Measurements from ENCODE around the gene TNP2.

TNP2 gene

DNA sequence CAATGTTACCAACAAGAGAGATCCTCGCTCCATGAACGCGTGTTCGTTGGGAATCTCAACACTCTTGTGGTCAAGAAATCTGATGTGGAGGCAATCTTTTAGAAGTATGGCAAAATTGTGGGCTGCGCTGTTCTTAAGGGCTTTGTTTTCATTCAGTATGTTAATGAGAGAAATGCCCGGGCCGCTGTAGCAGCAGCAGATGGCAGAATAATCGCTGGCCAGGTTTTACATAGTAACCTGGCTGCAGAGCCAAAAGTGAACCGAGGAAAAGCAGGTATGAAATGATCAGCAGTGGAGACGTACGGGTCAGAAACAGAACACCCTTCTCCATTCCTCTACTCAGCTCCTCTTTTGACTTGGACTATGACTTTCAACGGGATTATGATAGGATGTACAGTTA is 26.5 kb downstream of the TNP2 start:
- no peak for DNase-seq (ENCODE audit: low read depth)
- H3K4me3 ChIP-seq (ENCODE audit: low read depth, low read length): no peak overlapping the region
- TF ChIP-seq, protein P1, sequence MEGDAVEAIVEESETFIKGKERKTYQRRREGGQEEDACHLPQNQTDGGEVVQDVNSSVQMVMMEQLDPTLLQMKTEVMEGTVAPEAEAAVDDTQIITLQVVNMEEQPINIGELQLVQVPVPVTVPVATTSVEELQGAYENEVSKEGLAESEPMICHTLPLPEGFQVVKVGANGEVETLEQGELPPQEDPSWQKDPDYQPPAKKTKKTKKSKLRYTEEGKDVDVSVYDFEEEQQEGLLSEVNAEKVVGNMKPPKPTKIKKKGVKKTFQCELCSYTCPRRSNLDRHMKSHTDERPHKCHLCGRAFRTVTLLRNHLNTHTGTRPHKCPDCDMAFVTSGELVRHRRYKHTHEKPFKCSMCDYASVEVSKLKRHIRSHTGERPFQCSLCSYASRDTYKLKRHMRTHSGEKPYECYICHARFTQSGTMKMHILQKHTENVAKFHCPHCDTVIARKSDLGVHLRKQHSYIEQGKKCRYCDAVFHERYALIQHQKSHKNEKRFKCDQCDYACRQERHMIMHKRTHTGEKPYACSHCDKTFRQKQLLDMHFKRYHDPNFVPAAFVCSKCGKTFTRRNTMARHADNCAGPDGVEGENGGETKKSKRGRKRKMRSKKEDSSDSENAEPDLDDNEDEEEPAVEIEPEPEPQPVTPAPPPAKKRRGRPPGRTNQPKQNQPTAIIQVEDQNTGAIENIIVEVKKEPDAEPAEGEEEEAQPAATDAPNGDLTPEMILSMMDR (IDR thresholded peaks at IDR 0.05; ENCODE audit: control insufficient read depth, extremely low read depth, insufficient read depth): no peak

DNA sequence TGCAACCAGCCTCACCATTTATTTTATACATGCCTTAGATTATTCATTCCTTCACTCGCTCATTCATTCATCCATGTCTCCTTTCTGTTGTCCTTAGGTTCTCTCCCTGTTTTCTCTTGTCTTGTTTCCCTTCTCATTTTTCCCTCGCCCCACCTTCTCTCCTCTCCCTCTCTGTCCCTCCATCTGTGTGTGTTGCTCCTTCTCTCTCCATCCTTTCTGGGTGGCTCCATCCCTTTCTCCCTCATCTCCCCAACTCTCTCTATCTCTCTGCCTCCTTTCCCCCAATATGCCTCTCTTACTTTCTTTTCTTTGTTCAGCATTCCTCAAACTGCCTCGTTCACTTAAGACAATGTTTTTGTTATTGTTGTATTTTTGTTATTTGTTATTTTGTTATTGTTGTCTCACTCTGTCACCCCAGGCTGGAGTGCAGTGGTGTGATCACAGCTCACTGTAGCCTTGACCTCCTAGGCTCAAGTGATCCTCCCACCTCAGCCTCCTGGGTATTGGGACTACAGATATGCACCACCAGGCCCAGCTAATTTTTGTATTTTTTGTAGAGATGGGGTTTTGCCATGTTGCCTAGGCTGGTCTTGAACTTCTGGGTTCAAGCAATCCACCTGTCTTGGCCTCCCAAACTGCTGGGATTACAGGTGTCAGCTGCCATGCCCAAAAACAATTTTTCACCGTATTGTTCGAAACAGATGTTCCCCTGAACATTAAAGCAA is 27.5 kb downstream of the TNP2 start:
- H3K4me3 ChIP-seq (ENCODE audit: low read depth, low read length): no peak overlapping the region
- DNase-seq (ENCODE audit: low read depth): no peak
- TF ChIP-seq, protein P1 (IDR thresholded peaks at IDR 0.05; ENCODE audit: control insufficient read depth, extremely low read depth, insufficient read depth): no peak

DNA sequence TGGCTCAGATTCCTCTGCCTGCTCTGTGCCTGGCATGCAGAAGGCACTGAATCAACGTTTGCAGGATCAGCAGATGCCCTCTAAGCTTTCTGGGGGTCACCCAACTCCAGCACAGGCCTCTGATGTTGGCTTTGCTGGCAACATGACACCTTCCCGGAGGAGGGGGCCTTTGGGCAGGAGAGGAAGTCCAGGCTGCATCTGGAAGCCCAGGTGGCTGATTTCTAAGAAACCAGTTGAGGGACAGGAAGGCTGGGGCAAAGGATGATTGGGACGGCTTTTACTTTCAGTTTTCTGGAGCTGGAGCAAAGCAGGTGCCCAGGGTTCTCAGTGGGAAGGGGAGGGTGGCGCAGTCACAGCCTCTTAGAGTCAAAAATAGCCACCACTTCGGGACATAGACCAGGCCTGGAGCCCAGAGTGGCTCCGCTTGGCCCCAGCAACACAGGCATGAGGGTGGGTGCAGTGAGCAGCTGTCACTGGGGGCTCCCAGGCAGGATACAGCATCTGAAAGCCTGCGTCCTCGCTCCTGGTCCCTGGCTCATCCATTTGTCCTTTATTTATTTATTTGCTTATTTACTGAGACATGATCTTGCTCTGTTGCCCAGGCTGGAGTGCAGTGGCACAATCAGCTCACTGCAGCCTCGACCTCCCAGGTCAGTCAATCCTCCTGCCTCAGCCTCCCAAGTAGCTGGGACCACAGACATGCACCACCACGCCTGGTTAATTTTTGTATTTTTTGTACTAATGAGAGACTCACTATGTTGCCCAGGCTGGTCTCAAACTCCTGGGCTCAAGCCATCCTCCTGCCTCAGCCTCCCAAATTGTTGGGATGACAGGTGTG is 28.3 kb downstream of the TNP2 start:
- no peak overlapping the region for H3K4me3 ChIP-seq (ENCODE audit: low read depth, low read length)
- TF ChIP-seq, protein P1 (IDR thresholded peaks at IDR 0.05; ENCODE audit: control insufficient read depth, extremely low read depth, insufficient read depth): no peak

DNA sequence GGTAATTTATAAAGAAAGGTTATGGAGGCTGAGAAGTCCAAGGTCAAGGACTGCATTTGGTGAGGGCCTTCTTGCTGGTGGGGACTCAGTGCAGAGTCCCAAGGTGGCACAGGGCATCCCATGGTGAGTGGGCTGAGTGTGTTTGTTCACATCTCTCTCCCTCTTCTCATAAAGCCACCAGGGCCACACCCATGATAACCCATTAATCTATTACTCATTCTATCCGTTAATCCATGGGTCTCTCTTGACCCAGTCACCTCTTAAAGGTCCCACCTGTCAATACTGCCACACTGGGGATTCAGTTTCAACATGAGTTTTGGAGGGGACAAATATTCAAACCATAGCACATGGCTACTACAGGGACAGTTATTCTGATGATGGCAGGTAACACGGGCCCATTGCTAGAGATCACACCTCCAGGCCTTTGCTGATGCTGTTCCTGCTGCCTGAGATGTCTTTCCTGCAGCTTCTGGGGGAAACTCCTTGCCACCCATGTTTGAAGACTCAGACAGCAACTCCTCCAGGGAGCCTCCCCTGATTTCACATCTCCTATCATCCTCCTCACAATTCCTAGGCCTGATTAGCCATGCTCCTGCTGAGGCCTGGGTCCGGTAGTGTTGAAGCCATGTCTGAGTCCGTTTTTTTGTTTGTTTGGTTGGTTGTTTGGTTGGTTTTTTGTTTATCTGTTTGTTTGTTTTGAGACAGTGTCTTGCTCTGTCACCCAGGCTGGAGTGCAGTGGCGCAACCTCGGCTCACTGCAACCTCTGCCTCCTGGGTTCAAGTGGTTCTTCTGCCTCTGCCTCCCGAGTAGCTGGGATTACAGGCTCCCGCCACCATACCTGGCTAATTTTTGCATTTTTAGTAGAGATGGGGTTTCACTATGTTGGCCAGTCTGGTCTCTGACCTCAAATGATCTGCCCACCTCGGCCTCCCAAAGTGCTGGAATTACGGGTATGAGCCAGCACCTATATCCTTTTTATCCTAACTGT is 29.2 kb downstream of the TNP2 start:
- TF ChIP-seq, protein P1 (IDR thresholded peaks at IDR 0.05; ENCODE audit: control insufficient read depth, extremely low read depth, insufficient read depth): no peak
- no peak for DNase-seq (ENCODE audit: low read depth)
- H3K4me3 ChIP-seq (ENCODE audit: low read depth, low read length): no peak overlapping the region

More for the DNA sequence above, 28.3 kb downstream of the TNP2 start:
- DNase-seq (ENCODE audit: low read depth): no peak

DNA sequence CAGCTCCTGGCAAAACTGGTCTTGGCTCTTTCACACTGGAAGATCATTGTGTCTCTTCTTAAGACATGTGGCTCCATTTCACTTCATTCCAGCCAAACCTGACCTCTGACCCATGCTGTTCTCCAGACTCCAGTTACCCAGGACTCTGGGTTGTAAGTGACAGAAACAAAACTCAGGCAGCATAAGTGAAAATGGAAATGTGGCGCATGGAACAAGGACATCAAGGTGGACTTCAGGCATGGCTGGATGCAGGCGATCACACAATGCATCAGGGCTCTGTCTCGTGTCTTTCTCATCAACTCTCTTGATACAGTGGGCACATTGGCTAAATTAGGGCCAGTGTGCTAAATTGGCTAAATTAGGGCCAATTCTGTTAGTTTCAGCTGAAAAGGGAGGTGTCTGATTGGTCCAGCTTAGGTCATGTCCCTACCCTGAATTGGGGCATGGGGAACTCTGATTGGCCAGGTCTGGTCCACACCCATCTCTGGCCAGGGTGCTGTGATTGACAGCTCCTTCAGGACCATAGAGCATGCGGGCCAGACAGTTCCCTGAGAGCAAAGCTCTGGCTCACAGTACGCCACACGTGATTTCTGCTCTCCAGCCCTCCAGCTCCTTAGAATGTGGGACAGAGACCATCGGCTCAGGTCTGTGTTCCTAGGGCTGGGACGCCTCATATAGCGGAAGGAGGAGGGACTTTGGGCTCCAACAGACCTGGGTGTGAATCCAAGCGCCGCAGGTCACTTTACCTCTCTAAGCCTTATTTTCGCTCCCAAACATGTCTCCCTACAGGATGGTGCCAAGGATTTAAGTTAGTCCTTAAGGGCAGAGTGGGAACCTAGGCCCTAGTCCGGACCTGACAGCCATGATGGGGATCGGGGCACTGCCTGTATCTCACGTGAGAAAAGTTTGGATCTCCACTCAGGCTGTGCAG is 30.6 kb downstream of the TNP2 start:
- DNase-seq (ENCODE audit: low read depth): no peak
- no peak overlapping the region for H3K4me3 ChIP-seq (ENCODE audit: low read depth, low read length)
- TF ChIP-seq, protein P1 (IDR thresholded peaks at IDR 0.05; ENCODE audit: control insufficient read depth, extremely low read depth, insufficient read depth): no peak
